ENCODE results near the gene TP53I13. TPM values are rescaled to one million over a fixed set of nuclear protein-coding genes. Genes with fewer than 3 reads are reported as not detected.

Gene TP53I13
- total RNA-seq, 2 experiments from 2014 or later, result 20.8 to 27.5 TPM

- intact Hi-C loops (cut with micrococcal nuclease; ENCODE audit: unreplicated experiment), result no loop called here
- Histone ChIP-seq H3K79me2 (ENCODE audit: insufficient read depth, low read depth, low read length) (peaks cover 7% of the 10 kb centered on the region; the same call in 1 of the 2 replicates), H3K36me3 (ENCODE audit: insufficient read depth, low read length) (no peaks in the 10 kb centered on the region), H3K4me3 (ENCODE audit: low read depth, low read length, poor library complexity, severe bottlenecking) (no peak overlapping the region), H3K4me2 (ENCODE audit: low read length) (no peak overlapping the region), H4K20me1 (ENCODE audit: insufficient read depth, low read length) (peaks cover 11% of the 10 kb centered on the region; the same call in 1 of the 2 replicates), H3K4me1 (ENCODE audit: insufficient read depth, low read length, poor library complexity, severe bottlenecking) (peaks cover 27% of the 10 kb centered on the region), H3K9me2 (ENCODE audit: insufficient read depth, low read length) (no peaks in the 10 kb centered on the region), H3K27ac (ENCODE audit: low read depth, low read length, poor library complexity, severe bottlenecking) (no peak overlapping the region), H3K9me3 (ENCODE audit: low read length) (no peaks in the 10 kb centered on the region), H2AFZ (ENCODE audit: low read length) (no peak overlapping the region)
- BruUV-seq (replicated peaks), result no TSS peak
- ChIA-PET CTCF (ENCODE audit: unreplicated experiment) (no interaction called here), POLR2A (no interaction called here)
- TF ChIP-seq CTCF (conservative IDR thresholded peaks at IDR 0.05; ENCODE audit: low read length) (no peak), EZH2phosphoT487 (IDR thresholded peaks at IDR 0.05; ENCODE audit: borderline replicate concordance, low read depth, low read length) (no peak)
- no peak for DNase-seq (ENCODE audit: low spot score)
Measured at GRCh38 chr17:29596811-29597210, 28.3 kb downstream of the TP53I13 start.

DNA sequence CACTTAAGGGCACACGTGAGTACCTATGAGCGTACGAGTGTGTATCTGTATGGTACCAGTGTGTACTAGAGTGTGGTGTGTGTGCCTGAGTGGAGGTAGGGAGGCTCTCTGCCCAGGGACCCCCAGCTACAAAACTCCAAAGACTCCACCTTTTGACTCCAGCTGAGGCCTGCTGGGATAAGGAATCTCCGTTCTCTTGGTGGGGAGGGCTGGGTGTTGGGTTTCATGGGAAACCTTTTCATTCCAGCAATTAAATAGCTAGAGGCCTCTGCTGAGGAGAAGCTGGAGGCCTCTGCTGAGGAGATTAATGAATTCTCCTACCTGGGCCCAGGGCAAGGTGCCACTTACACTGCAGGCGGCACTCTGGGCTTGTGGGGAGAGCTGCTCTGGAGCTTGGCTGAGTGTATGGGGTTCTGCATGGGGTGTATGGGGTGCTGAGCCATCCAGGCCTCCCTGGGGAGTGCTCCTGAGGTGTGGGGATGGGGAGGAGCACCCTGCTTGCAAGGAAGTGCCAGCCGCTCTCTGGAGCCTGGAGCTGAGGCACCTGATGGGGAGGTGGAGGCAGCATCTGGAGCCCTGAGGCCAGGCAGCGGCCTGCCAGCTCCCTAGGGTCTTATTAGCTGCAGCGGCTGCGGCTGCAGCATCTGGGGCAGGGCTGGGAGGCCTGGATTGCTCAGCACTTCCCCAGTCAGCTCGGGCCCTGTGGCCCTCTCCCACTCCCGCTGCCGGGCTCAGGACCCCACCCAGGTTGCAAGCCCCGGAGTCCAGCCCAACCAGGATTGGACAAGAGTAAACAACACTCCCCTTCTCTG, 29.1 kb downstream of the TP53I13 start:
- BruUV-seq (replicated peaks), result no TSS peak
- TF ChIP-seq EZH2phosphoT487 (IDR thresholded peaks at IDR 0.05; ENCODE audit: borderline replicate concordance, low read depth, low read length) (no peak), CTCF (conservative IDR thresholded peaks at IDR 0.05; ENCODE audit: low read length) (no peak)
- Histone ChIP-seq H3K9me2 (ENCODE audit: insufficient read depth, low read length) (no peaks in the 10 kb centered on the region), H3K9me3 (ENCODE audit: low read length) (no peaks in the 10 kb centered on the region), H2AFZ (ENCODE audit: low read length) (no peak overlapping the region), H3K27ac (ENCODE audit: low read depth, low read length, poor library complexity, severe bottlenecking) (no peak overlapping the region), H3K36me3 (ENCODE audit: insufficient read depth, low read length) (no peaks in the 10 kb centered on the region), H3K4me2 (ENCODE audit: low read length) (no peak overlapping the region), H3K4me1 (ENCODE audit: insufficient read depth, low read length, poor library complexity, severe bottlenecking) (peaks cover 19% of the 10 kb centered on the region), H3K4me3 (ENCODE audit: low read depth, low read length, poor library complexity, severe bottlenecking) (no peak overlapping the region), H4K20me1 (ENCODE audit: insufficient read depth, low read length) (peaks cover 11% of the 10 kb centered on the region; the same call in 1 of the 2 replicates), H3K79me2 (ENCODE audit: insufficient read depth, low read depth, low read length) (peaks cover 7% of the 10 kb centered on the region; the same call in 1 of the 2 replicates)
- DNase-seq (ENCODE audit: low spot score), result no peak
- ChIA-PET POLR2A (interaction anchor here (0.7 kb wide), 1 partner anchor 422 kb away, joined by 3 read pairs; no protein-coding TSS in a partner anchor), CTCF (ENCODE audit: unreplicated experiment) (no interaction called here)
- intact Hi-C loops (cut with micrococcal nuclease; ENCODE audit: unreplicated experiment), result no loop called here

DNA sequence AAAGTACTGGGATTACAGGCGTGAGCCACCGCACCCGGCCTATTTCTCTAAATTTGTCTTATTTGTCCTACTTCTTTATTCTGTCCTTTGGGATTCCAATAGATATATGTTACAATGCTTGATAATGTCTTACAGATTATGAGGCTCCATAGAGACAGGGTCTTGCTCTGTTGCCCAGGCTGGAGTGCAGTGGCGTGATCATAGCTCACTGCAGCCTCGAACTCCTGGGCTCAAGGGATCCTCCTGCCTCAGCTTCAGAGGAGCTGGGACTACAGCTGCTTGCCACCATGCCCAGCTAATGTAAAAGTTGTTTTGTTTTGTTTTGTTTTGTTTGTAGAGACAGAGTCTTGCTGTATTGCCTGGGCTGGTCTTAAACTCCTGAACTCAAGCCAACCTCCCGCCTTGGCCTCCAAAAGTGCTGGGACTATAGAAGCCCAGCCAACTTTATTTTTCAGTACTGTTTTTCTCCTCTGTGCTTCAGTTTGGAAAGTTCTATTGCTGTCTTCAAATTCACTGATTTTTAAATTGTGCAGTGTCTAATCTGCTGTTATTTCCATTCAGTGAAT, 34.7 kb downstream of the TP53I13 start:
- H3K9me2 ChIP-seq (ENCODE audit: insufficient read depth, low read length), result no peaks in the 10 kb centered on the region
- no peak overlapping the region for H2AFZ ChIP-seq (ENCODE audit: low read length)
- DNase-seq (ENCODE audit: low spot score), result no peak
- BruUV-seq (replicated peaks), result no TSS peak
- H3K4me2 ChIP-seq (ENCODE audit: low read length), result 0 out of 2 replicates have a peak overlapping the region, but pooled peaks have one; percentile 53
- intact Hi-C loops (cut with micrococcal nuclease; ENCODE audit: unreplicated experiment), result no loop called here
- POLR2A ChIA-PET, result no interaction called here
- no peaks in the 10 kb centered on the region for H3K36me3 ChIP-seq (ENCODE audit: insufficient read depth, low read length)
- H3K4me3 ChIP-seq (ENCODE audit: low read depth, low read length, poor library complexity, severe bottlenecking), result no peak overlapping the region
- CTCF ChIA-PET (ENCODE audit: unreplicated experiment), result no interaction called here
- no peaks in the 10 kb centered on the region for H4K20me1 ChIP-seq (ENCODE audit: insufficient read depth, low read length)
- TF ChIP-seq CTCF (conservative IDR thresholded peaks at IDR 0.05; ENCODE audit: low read length) (no peak), EZH2phosphoT487 (IDR thresholded peaks at IDR 0.05; ENCODE audit: borderline replicate concordance, low read depth, low read length) (no peak)
- peaks cover 23% of the 10 kb centered on the region for H3K4me1 ChIP-seq (ENCODE audit: insufficient read depth, low read length, poor library complexity, severe bottlenecking)
- H3K79me2 ChIP-seq (ENCODE audit: insufficient read depth, low read depth, low read length), result 0 out of 2 replicates have a peak, but pooled peaks cover 6% of the 10 kb centered on the region
- H3K27ac ChIP-seq (ENCODE audit: low read depth, low read length, poor library complexity, severe bottlenecking), result no peak overlapping the region
- no peaks in the 10 kb centered on the region for H3K9me3 ChIP-seq (ENCODE audit: low read length)
